ENCODE results near the gene MAP3K2. TPM values are rescaled to one million over a fixed set of nuclear protein-coding genes. Genes with fewer than 3 reads are reported as not detected.

Gene MAP3K2
- total RNA-seq, 2 donors from 2014 or later: 61.6 to 63.8 TPM

- intact Hi-C loops (cut with DNase I): no loop called here
- H3K4me1 ChIP-seq (replicated peaks): no peaks in the 10 kb centered on the region
- H3K4me3 ChIP-seq: no peak overlapping the region
- H3K27me3 ChIP-seq (replicated peaks; ENCODE audit: insufficient read depth): no peaks in the 10 kb centered on the region
- DNase-seq (ENCODE audit: low spot score): no peak
- H3K36me3 ChIP-seq: no peaks in the 10 kb centered on the region
- TF ChIP-seq CTCF (IDR thresholded peaks at IDR 0.05): no peak
- no peak for TF ChIP-seq POLR2AphosphoS5 (IDR thresholded peaks at IDR 0.05)
- TF ChIP-seq POLR2A (IDR thresholded peaks at IDR 0.05): no peak
- H3K27ac ChIP-seq: no peak overlapping the region
- 39% methylated on average over 5 of the region's 5 CpGs for WGBS
- H3K9me3 ChIP-seq: no peaks in the 10 kb centered on the region
Measured at GRCh38 chr2:127381762-127382161, 6.0 kb downstream of the MAP3K2 start.

GRCh38 chr2:127379712-127380355, 7.9 kb downstream of the MAP3K2 start:
- H3K27ac ChIP-seq: no peak overlapping the region
- H3K4me1 ChIP-seq (replicated peaks): no peaks in the 10 kb centered on the region
- no peak for DNase-seq (ENCODE audit: low spot score)
- H3K4me3 ChIP-seq: no peak overlapping the region
- no peaks in the 10 kb centered on the region for H3K27me3 ChIP-seq (replicated peaks; ENCODE audit: insufficient read depth)
- H3K9me3 ChIP-seq: no peaks in the 10 kb centered on the region
- H3K36me3 ChIP-seq: no peaks in the 10 kb centered on the region
- no peak for TF ChIP-seq CTCF (IDR thresholded peaks at IDR 0.05)
- no peak for TF ChIP-seq POLR2A (IDR thresholded peaks at IDR 0.05)
- TF ChIP-seq POLR2AphosphoS5 (IDR thresholded peaks at IDR 0.05): no peak
- 82% methylated on average over 4 of the region's 4 CpGs for WGBS
- intact Hi-C loops (cut with DNase I): no loop called here

- no peak for DNase-seq (ENCODE audit: low spot score)
- Histone ChIP-seq H3K9me3 (no peaks in the 10 kb centered on the region), H3K27me3 (replicated peaks; ENCODE audit: insufficient read depth) (no peaks in the 10 kb centered on the region), H3K4me1 (replicated peaks) (no peaks in the 10 kb centered on the region), H3K4me3 (no peak overlapping the region), H3K27ac (no peak overlapping the region), H3K36me3 (no peaks in the 10 kb centered on the region)
- TF ChIP-seq POLR2A (IDR thresholded peaks at IDR 0.05) (no peak), CTCF (IDR thresholded peaks at IDR 0.05) (no peak), POLR2AphosphoS5 (IDR thresholded peaks at IDR 0.05) (no peak)
- WGBS: 92% methylated on average over 6 of the region's 6 CpGs
- intact Hi-C loops (cut with DNase I): no loop called here
Measured at GRCh38 chr2:127378720-127379119, 9.1 kb downstream of the MAP3K2 start.

GRCh38 chr2:127377262-127377661, 10.5 kb downstream of the MAP3K2 start:
- Histone ChIP-seq H3K4me1 (replicated peaks) (no peaks in the 10 kb centered on the region), H3K4me3 (no peak overlapping the region), H3K9me3 (no peaks in the 10 kb centered on the region), H3K27me3 (replicated peaks; ENCODE audit: insufficient read depth) (no peaks in the 10 kb centered on the region), H3K27ac (no peak overlapping the region), H3K36me3 (no peaks in the 10 kb centered on the region)
- WGBS: 92% methylated on average over 1 of the region's 1 CpG
- no peak for DNase-seq (ENCODE audit: low spot score)
- TF ChIP-seq CTCF (IDR thresholded peaks at IDR 0.05) (no peak), POLR2AphosphoS5 (IDR thresholded peaks at IDR 0.05) (no peak), POLR2A (IDR thresholded peaks at IDR 0.05) (no peak)
- intact Hi-C loops (cut with DNase I): no loop called here

GRCh38 chr2:127376257-127376656, 11.5 kb downstream of the MAP3K2 start:
- no peak overlapping the region for H3K4me3 ChIP-seq
- no peak overlapping the region for H3K27ac ChIP-seq
- no peaks in the 10 kb centered on the region for H3K4me1 ChIP-seq (replicated peaks)
- H3K27me3 ChIP-seq (replicated peaks; ENCODE audit: insufficient read depth): no peaks in the 10 kb centered on the region
- WGBS: 90% methylated on average over 8 of the region's 8 CpGs
- no peaks in the 10 kb centered on the region for H3K9me3 ChIP-seq
- intact Hi-C loops (cut with DNase I): no loop called here
- no peak for DNase-seq (ENCODE audit: low spot score)
- no peaks in the 10 kb centered on the region for H3K36me3 ChIP-seq
- TF ChIP-seq CTCF (IDR thresholded peaks at IDR 0.05) (no peak), POLR2A (IDR thresholded peaks at IDR 0.05) (no peak), POLR2AphosphoS5 (IDR thresholded peaks at IDR 0.05) (no peak)

Measured in prostate gland (tissue), 2 donors.